ENCODE data around the gene KANK4. TPM values are rescaled to one million over a fixed set of nuclear protein-coding genes. Genes with fewer than 3 reads are reported as not detected.

The KANK4 gene
- total RNA-seq, 1 donor: under 0.01 TPM

DNA sequence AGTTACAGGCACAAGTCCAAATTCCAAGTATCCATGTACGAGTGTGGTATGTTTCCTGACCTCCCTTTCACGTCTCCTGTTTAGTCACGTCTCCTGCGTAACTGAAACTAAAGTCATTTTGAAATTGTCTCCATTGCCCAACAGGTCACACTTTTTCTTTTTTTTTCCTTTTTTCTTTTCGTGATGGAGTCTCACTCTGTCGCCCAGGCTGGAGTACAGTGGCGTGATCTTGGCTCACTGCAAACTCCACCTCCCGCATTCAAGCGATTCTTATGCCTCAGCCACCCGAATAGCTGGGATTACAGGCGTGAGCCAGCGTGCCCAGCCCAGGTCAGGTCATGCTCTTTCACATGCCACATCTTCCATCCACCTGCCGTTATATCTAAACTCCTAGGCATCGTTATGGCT, 86.4 kb downstream of the KANK4 start:
- Histone ChIP-seq H2AFZ (ENCODE audit: low read length) (no peak overlapping the region), H3K9me3 (ENCODE audit: low read depth, low read length) (no peaks in the 10 kb centered on the region), H4K20me1 (ENCODE audit: insufficient read depth, low read length) (no peaks in the 10 kb centered on the region), H3K4me1 (ENCODE audit: insufficient read depth, low read length) (no peaks in the 10 kb centered on the region), H3K27ac (ENCODE audit: low read depth, low read length) (no peak overlapping the region), H3K27me3 (ENCODE audit: insufficient read depth, low read length) (no peaks in the 10 kb centered on the region), H3K4me2 (ENCODE audit: insufficient read depth, low read length) (no peak overlapping the region), H3K79me2 (ENCODE audit: insufficient read depth, low read length) (no peaks in the 10 kb centered on the region), H3K36me3 (ENCODE audit: insufficient read depth, low read length) (no peaks in the 10 kb centered on the region), H3K4me3 (ENCODE audit: insufficient read depth, low read length) (no peak overlapping the region)
- DNase-seq (ENCODE audit: insufficient read length, low spot score, missing footprints): no peak
- TF ChIP-seq, protein P1, sequence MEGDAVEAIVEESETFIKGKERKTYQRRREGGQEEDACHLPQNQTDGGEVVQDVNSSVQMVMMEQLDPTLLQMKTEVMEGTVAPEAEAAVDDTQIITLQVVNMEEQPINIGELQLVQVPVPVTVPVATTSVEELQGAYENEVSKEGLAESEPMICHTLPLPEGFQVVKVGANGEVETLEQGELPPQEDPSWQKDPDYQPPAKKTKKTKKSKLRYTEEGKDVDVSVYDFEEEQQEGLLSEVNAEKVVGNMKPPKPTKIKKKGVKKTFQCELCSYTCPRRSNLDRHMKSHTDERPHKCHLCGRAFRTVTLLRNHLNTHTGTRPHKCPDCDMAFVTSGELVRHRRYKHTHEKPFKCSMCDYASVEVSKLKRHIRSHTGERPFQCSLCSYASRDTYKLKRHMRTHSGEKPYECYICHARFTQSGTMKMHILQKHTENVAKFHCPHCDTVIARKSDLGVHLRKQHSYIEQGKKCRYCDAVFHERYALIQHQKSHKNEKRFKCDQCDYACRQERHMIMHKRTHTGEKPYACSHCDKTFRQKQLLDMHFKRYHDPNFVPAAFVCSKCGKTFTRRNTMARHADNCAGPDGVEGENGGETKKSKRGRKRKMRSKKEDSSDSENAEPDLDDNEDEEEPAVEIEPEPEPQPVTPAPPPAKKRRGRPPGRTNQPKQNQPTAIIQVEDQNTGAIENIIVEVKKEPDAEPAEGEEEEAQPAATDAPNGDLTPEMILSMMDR (IDR thresholded peaks at IDR 0.05; ENCODE audit: extremely low read depth, low read depth, low read length): no peak

GRCh38 chr1:62230718-62231117, 88.5 kb downstream of the KANK4 start:
- H3K4me1 ChIP-seq (ENCODE audit: insufficient read depth, low read length): no peaks in the 10 kb centered on the region
- no peaks in the 10 kb centered on the region for H3K9me3 ChIP-seq (ENCODE audit: low read depth, low read length)
- H3K4me3 ChIP-seq (ENCODE audit: insufficient read depth, low read length): no peak overlapping the region
- no peaks in the 10 kb centered on the region for H3K79me2 ChIP-seq (ENCODE audit: insufficient read depth, low read length)
- no peak overlapping the region for H3K27ac ChIP-seq (ENCODE audit: low read depth, low read length)
- H3K27me3 ChIP-seq (ENCODE audit: insufficient read depth, low read length): no peaks in the 10 kb centered on the region
- H4K20me1 ChIP-seq (ENCODE audit: insufficient read depth, low read length): no peaks in the 10 kb centered on the region
- H3K36me3 ChIP-seq (ENCODE audit: insufficient read depth, low read length): no peaks in the 10 kb centered on the region
- DNase-seq (ENCODE audit: insufficient read length, low spot score, missing footprints): no peak
- H2AFZ ChIP-seq (ENCODE audit: low read length): no peak overlapping the region
- H3K4me2 ChIP-seq (ENCODE audit: insufficient read depth, low read length): no peak overlapping the region
- TF ChIP-seq, protein P1 (IDR thresholded peaks at IDR 0.05; ENCODE audit: extremely low read depth, low read depth, low read length): no peak

DNA sequence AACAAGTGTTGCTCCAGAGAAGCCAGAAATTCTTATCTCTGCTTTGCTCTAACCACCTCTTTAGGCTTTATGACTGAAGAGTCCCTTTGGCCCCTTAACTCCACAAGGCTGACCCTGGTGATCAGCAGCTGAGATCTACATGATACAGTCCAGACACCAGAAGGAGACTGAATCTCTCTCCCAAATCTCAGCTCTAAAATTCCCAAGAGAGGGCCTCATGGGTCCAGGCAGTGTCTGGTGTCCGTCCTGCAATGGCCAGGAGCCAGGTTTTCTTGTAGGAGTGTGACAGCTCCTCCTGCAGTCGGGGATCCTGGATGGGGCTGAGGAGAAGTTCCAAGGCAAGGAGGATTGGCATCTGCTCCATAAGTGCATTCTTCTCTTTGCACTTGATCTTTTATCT, 89.3 kb downstream of the KANK4 start:
- TF ChIP-seq, protein P1 (IDR thresholded peaks at IDR 0.05; ENCODE audit: extremely low read depth, low read depth, low read length): no peak
- H3K4me2 ChIP-seq (ENCODE audit: insufficient read depth, low read length): no peak overlapping the region

DNA sequence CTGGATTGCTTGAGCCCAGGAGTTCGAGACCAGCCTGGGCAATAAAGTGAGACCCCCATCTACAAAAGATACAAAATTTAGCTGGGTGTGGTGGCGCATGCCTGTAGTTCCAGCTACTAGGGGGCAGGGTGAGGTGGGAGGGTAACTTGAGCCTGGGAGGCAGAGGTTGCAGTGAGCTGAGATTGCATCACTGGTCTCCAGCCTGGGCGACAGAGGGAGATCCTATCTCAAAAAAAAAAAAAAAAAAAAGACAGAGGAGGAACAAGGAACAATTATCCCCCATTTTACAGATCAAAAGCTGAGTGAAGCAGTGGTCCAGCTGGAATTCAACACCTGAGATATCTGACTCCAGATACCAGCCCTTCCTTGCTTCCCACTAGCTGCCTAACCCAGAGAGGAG, 89.8 kb downstream of the KANK4 start:
- no peak for DNase-seq (ENCODE audit: insufficient read length, low spot score, missing footprints)
- Histone ChIP-seq H3K27me3 (ENCODE audit: insufficient read depth, low read length) (no peaks in the 10 kb centered on the region), H3K4me2 (ENCODE audit: insufficient read depth, low read length) (no peak overlapping the region), H3K4me3 (ENCODE audit: insufficient read depth, low read length) (no peak overlapping the region), H3K9me3 (ENCODE audit: low read depth, low read length) (no peaks in the 10 kb centered on the region), H4K20me1 (ENCODE audit: insufficient read depth, low read length) (no peaks in the 10 kb centered on the region), H3K36me3 (ENCODE audit: insufficient read depth, low read length) (no peaks in the 10 kb centered on the region), H2AFZ (ENCODE audit: low read length) (no peak overlapping the region), H3K4me1 (ENCODE audit: insufficient read depth, low read length) (no peaks in the 10 kb centered on the region), H3K27ac (ENCODE audit: low read depth, low read length) (no peak overlapping the region), H3K79me2 (ENCODE audit: insufficient read depth, low read length) (no peaks in the 10 kb centered on the region)
- TF ChIP-seq, protein P1 (IDR thresholded peaks at IDR 0.05; ENCODE audit: extremely low read depth, low read depth, low read length): no peak

More for the DNA sequence above, 89.3 kb downstream of the KANK4 start:
- H4K20me1 ChIP-seq (ENCODE audit: insufficient read depth, low read length): no peaks in the 10 kb centered on the region
- no peaks in the 10 kb centered on the region for H3K27me3 ChIP-seq (ENCODE audit: insufficient read depth, low read length)
- no peak overlapping the region for H3K4me3 ChIP-seq (ENCODE audit: insufficient read depth, low read length)
- no peak for DNase-seq (ENCODE audit: insufficient read length, low spot score, missing footprints)
- no peaks in the 10 kb centered on the region for H3K36me3 ChIP-seq (ENCODE audit: insufficient read depth, low read length)
- no peaks in the 10 kb centered on the region for H3K4me1 ChIP-seq (ENCODE audit: insufficient read depth, low read length)
- H3K79me2 ChIP-seq (ENCODE audit: insufficient read depth, low read length): no peaks in the 10 kb centered on the region
- H3K9me3 ChIP-seq (ENCODE audit: low read depth, low read length): no peaks in the 10 kb centered on the region
- H3K27ac ChIP-seq (ENCODE audit: low read depth, low read length): no peak overlapping the region
- H2AFZ ChIP-seq (ENCODE audit: low read length): no peak overlapping the region
